CD1c-positive myeloid dendritic cell (primary cell): Measurements from ENCODE around the gene HK3.

ENCODE experiments used
- DNase-seq: peaks from one replicate; pipeline ENCODE4 v3.0.0-alpha.2; 2016; ENCODE audit errors: extremely low spot score

The HK3 gene

DNA sequence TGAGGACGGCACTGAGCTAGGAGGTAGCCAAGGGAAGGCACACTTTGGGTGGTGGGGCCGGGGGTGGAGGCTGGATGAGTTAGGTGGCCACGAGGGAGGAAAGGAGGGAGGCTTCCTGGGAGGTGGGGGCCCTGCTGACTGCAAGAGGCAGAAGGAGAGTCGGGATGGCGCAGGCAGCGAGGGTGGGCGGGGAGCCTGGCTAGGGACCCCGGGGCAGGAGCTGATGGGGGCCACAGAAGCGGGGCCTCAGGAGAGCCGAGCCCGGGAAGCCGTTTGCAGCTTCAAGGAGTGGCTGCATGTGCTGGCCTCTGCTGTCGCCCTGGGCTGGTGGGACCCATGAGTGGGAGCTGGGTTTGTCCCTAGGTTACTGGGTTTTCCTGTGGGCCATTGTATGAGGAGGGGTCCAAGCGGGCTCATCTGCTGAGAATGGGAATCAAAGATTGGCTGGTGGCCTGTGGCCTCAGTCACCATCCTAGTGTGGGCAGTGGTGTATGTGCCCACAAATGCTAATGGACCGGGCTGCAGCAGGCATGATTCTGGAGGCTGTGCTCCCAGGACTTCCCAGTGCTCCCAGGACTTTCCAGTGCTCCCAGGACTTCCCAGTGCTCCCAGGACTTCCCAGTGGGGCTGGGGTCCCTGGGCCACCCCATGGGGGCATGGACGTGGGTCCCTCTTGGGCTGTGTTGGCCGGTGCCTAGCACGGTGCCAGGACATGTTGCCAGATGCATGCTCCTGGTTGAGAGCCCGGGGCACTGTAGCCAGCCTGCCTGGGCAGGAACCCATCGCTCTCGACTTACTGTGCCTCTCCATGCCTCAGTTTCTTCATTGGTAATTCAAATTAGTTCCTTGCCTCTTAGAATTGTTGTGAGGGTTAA lies 48.5 kb downstream of the HK3 start:
- DNase-seq, result no peak

DNA sequence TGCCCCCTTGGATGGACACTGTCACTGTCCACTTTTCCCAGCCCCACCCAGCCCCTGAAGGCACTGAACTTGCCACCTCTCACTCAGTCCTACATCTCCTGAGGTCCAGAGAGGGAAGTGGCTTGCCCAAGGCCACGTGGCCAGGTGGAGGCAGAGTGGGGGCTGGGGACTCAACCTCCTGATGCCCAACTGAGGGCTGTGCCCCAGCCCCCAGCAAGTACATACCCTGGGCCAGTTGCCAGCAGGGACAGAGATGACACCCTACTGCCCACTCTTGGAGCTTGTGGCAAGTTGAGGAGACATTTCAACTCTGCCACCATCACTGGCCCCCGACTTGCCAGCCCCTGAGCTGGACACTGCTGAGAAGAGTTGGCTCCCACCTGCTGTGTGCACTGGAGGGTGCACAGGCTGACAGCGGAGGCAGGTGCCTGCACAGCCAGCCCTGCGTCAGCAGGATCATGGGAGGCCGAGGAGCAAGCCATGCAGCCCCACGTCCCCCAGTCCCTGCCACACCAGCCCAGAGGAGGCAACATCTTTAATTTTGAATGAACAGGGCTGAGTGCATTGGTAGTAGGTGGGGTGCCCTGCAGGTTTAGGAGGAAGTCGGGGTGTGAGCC lies 49.4 kb downstream of the HK3 start:
- no peak for DNase-seq

GRCh38 chr5:176848651-176849050 lies 50.5 kb downstream of the HK3 start:
- no peak for DNase-seq

GRCh38 chr5:176847726-176848290 lies 51.3 kb downstream of the HK3 start:
- no peak for DNase-seq

DNA sequence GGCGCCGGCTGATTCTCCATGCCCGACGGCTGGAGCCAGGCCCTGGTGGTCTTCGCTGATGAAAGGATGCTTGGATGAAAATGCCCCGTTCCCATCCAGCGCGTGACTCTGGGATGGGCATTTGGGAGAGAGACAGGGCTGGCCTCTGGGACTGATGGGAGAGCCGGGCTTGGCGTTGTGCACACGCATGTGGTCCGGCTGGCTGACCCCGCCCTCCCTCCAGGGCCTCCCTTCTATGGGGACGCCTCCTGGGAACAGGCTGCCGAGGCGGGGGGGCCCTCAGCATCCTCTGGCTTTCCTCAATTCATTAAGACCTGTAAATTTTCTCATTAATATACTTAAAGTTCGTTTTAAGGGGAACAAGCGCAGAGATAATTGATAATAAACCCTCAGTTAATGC lies 52.0 kb downstream of the HK3 start:
- no peak for DNase-seq

DNA sequence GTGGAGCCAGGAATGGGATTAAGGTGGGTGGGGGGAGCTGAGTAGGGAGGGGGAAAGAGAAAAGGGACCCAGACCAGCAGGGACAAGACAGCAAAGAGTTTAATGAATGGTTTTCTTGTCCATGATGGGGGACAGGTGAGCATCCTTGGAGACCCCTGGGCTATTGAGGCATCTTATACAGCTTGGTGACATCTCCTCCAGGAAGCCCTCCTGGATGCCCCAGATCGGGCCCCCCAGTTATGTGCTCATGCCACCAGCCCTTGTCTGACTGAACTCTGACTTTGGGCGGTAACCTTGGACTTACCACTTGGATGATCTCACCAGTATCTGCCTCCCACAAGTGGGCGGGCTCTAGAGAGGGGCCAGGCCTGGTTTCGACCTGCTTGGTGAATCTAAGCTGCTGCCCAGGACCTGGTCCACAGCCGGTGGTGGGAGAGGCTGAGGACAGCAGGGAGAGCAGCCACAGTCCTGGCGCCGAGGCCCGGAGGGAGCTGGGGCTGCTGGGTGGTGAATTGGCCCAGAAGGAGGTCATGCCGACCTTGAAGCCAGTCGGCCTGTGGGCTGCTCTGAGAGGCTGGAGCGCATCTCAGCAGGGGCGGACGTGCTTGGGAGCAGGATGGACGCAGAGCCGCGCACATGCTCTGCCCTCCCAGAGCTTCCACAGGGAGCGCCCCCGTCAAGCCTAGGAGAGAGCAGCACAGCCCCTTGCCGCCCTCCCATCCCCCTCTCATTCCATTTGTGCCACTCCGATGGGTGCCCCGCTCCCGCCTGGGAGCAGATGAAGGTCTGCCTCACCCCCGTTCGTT lies 52.6 kb downstream of the HK3 start:
- DNase-seq, result peak; percentile 16

DNA sequence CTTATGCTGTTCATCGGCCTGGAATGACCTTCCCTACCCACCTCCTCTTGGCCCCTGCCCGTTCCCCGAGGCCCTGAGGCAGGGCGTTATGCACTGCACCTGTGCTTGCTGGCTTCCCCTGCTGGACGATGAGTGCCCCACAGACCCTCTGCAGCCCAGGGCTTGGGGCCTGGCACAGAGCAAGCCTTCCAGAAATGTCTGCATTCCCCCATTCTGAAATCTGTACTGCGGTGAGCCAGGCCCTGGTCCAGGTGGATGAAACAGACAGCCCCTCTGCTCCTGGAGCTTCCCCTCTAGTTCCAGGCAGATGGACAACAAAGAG lies 53.8 kb downstream of the HK3 start:
- no peak for DNase-seq

DNA sequence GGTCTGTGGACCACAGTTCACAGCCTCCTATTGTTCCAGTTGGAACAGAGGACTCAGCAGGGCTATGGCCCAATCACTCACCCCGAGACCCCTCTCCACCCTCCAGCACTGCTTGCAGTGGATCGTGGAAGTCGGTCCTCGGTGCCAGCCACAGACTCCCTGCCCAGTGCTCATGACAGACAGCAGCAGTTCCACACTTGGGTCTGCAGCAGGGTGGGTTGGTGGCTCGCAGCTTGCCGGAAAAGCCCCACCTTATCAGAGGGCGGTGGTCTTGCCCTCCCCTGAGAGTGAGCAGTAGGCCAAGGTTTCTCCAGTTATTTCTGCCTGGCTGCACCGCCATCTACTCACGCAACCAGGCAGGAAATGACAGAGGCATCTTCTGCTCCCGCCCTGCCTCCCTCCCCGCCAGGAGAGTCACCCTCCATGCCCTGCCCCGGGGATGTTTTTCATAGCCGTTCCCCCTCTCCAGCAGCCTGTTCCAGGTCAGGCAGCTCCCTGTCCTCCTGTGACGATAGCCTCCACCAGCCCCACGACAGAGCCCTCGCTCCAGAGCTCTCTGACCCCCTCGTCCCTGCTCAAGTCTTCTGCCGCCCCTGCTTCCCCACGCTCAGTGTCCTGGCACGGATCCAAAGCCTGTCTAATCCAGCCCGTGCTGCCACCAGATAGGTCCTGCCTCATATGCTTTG lies 54.3 kb downstream of the HK3 start:
- no peak for DNase-seq

GRCh38 chr5:176844281-176844680 lies 54.9 kb downstream of the HK3 start:
- no peak for DNase-seq

- DNase-seq, result no peak
Measured at GRCh38 chr5:176843673-176844072, 55.5 kb downstream of the HK3 start.

DNA sequence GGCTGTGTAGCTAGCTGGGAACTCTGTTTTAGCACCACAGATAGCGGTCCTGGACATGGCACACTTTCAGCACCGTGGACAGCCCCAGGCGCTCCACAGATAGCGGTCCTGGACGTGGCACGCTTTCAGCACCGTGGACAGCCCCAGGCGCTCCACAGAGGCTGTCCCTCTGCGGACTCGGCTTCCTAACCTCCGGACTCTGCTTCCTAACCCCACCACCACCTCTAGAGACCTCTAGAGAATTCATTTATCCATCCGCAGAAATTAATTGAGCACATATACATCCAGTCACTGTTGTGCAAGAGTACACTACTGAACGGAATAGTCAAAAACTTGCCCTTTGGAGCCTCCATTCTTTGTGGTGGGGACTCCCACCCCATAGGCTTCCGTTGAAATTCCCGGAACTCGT lies 61.4 kb downstream of the HK3 start:
- DNase-seq, result peak; percentile 87

- no peak for DNase-seq
Measured at GRCh38 chr5:176836811-176837706, 62.1 kb downstream of the HK3 start.

- no peak for DNase-seq
Measured at GRCh38 chr5:176835918-176836317, 63.2 kb downstream of the HK3 start.

GRCh38 chr5:176833286-176833685 lies 65.9 kb downstream of the HK3 start:
- no peak for DNase-seq

GRCh38 chr5:176832162-176832561 lies 67.0 kb downstream of the HK3 start:
- DNase-seq, result no peak

GRCh38 chr5:176831425-176831824 lies 67.7 kb downstream of the HK3 start:
- DNase-seq, result no peak

DNA sequence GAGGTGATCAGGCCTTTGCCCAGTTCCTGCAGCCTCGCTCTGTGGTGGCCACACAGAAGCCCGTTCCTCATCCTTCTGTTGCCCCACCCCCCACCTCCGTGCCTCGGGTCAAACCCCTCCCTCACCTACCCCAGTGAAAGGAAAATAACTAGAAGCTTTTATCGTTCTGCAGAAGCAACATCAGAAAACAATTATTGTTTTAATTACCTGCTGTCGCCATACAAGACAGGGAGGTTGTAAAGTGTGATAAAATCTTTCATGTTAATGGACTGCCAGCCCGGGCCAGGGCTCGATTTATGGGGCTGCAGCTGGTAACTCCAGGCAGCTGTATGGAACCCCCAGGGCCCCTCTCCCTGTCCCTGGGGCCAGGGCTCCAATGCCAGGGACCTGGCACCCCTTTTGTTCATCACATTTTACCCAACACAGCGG lies 68.1 kb downstream of the HK3 start:
- no peak for DNase-seq
